GM23248 (cell line): ENCODE results near the gene FAM76B. TPM values are rescaled to one million over a fixed set of nuclear protein-coding genes. Genes with fewer than 3 reads are reported as not detected.

ENCODE experiments used
- DNase-seq: peaks from one replicate; pipeline ENCODE4 v3.0.0-alpha.2; 2015
- H2AFZ ChIP-seq: fragments of 200-600 bp; sonication (generic); 2 replicates; pipeline ENCODE4 v1.6.1; 2016; ENCODE audit warnings: antibody characterized with exemption
- H3F3A ChIP-seq: fragments of 200-600 bp; sonication (generic); 2 replicates; pipeline ENCODE4 v1.6.1; 2016; ENCODE audit warnings: mild to moderate bottlenecking, antibody characterized with exemption, mixed run types; ENCODE audit not compliant: insufficient read depth
- H3K27ac ChIP-seq: fragments of 200-600 bp; sonication (generic); 2 replicates; pipeline ENCODE4 v1.5.1; 2016; ENCODE audit warnings: mild to moderate bottlenecking
- H3K27me3 ChIP-seq: fragments of 200-600 bp; sonication (generic); replicated peaks from 2 replicates; pipeline ENCODE4 v1.6.1; 2016; ENCODE audit warnings: mild to moderate bottlenecking; ENCODE audit not compliant: insufficient read depth
- H3K36me3 ChIP-seq: fragments of 200-600 bp; sonication (generic); 2 replicates; pipeline ENCODE4 v1.6.1; 2016; ENCODE audit warnings: low read depth, mild to moderate bottlenecking
- H3K4me1 ChIP-seq: fragments of 200-600 bp; sonication (generic); 2 replicates; pipeline ENCODE4 v1.6.1; 2016; ENCODE audit warnings: mild to moderate bottlenecking; ENCODE audit not compliant: insufficient read depth
- H3K4me2 ChIP-seq: fragments of 200-600 bp; sonication (generic); one replicate; pipeline ENCODE4 v1.6.1; 2016; ENCODE audit warnings: mild to moderate bottlenecking; ENCODE audit not compliant: unreplicated experiment
- H3K4me3 ChIP-seq: fragments of 200-600 bp; sonication (generic); 2 replicates; pipeline ENCODE4 v1.5.1; 2016; ENCODE audit warnings: mild to moderate bottlenecking
- H3K79me2 ChIP-seq: fragments of 200-600 bp; sonication (generic); 2 replicates; pipeline ENCODE4 v1.6.1; 2016; ENCODE audit warnings: mild to moderate bottlenecking; ENCODE audit not compliant: insufficient read depth
- H3K9ac ChIP-seq: fragments of 200-600 bp; sonication (generic); 2 replicates; pipeline ENCODE4 v1.6.1; 2016; ENCODE audit warnings: mild to moderate bottlenecking
- H3K9me2 ChIP-seq: fragments of 200-600 bp; sonication (generic); 2 replicates; pipeline ENCODE4 v1.6.1; 2016; ENCODE audit warnings: mixed run types, mild to moderate bottlenecking, moderate library complexity; ENCODE audit not compliant: insufficient read depth
- H3K9me3 ChIP-seq: fragments of 200-600 bp; sonication (generic); one replicate; pipeline ENCODE4 v1.6.1; 2017; ENCODE audit warnings: low read depth
- H4K20me1 ChIP-seq: fragments of 200-600 bp; sonication (generic); 2 replicates; pipeline ENCODE4 v1.6.0; 2016; ENCODE audit not compliant: insufficient read depth
- EZH2 ChIP-seq: fragments of 200-600 bp; sonication (generic); IDR thresholded peaks from 2 replicates; pipeline ENCODE4 v1.6.1; 2018; ENCODE audit warnings: antibody characterized with exemption, mild to moderate bottlenecking; ENCODE audit not compliant: insufficient read depth, poor library complexity, severe bottlenecking
- EZH2phosphoT487 ChIP-seq: fragments of 200-600 bp; sonication (generic); IDR thresholded peaks from 2 replicates; pipeline ENCODE4 v1.6.1; 2018; ENCODE audit warnings: antibody characterized with exemption, moderate library complexity, mild to moderate bottlenecking, low read depth; ENCODE audit not compliant: insufficient read depth
- WGBS, 2 experiments: methylation state at CpG; one replicate each; pipeline ENCODE4 v1.1.6; 2015 to 2017; ENCODE audit warnings: low lambda C conversion rate in 2 of 2, low coverage in 1 of 2; ENCODE audit errors: missing lambda C conversion rate in 2 of 2; 5-methylcytosine and 5-hydroxymethylcytosine counted together
- in situ Hi-C: fragments of 300-500 bp; cut with MboI; formaldehyde crosslinking; loops from 2 replicates; pipeline ENCODE4 v1.15.0; 2020
- polyA plus RNA-seq: library from polyadenylated mRNA; unstranded; fragments of >200 nt; fragmentation: Nextera tagmentation; extraction: Ambion mirVana; gene quantifications from 2 replicates; pipeline ENCODE4 v1.2.1, GENCODE V29; 2016
- total RNA-seq: library from RNA; depleted of rRNA; stranded (reverse); fragments of >200 nt; shearing (Covaris generic); gene quantifications from 2 replicates; pipeline ENCODE4 v1.2.3, GENCODE V29; 2014

The FAM76B gene
- total and polyA plus RNA-seq, 2 experiments from 2014 or later, result 8.0 to 10.4 TPM

GRCh38 chr11:95803973-95804372, 14.4 kb upstream of the FAM76B start:
- H3K4me3 ChIP-seq, result no peak overlapping the region
- H3K9ac ChIP-seq, result no peak overlapping the region
- no peak for DNase-seq
- H2AFZ ChIP-seq, result no peak overlapping the region
- in situ Hi-C loops, result no loop called here
- H3K27me3 ChIP-seq, result no peaks in the 10 kb centered on the region
- no peaks in the 10 kb centered on the region for H3K4me1 ChIP-seq
- WGBS, 2 experiments, result 94 to 98% methylated on average over 2 of the region's 2 CpGs
- no peak for TF ChIP-seq EZH2
- TF ChIP-seq EZH2phosphoT487, result no peak
- peaks cover 14% of the 10 kb centered on the region for H3K36me3 ChIP-seq
- no peak overlapping the region for H3K27ac ChIP-seq
- H3K4me2 ChIP-seq, result no peak overlapping the region
- peaks cover 3% of the 10 kb centered on the region; the same call in 1 of the 2 replicates for H3K79me2 ChIP-seq
- no peaks in the 10 kb centered on the region for H3K9me2 ChIP-seq
- H3K9me3 ChIP-seq, result no peaks in the 10 kb centered on the region
- H3F3A ChIP-seq, result no peaks in the 10 kb centered on the region
- no peaks in the 10 kb centered on the region for H4K20me1 ChIP-seq

GRCh38 chr11:95802806-95803205, 13.2 kb upstream of the FAM76B start:
- H3K9me2 ChIP-seq, result no peaks in the 10 kb centered on the region
- H3K9ac ChIP-seq, result no peak overlapping the region
- no peak for DNase-seq
- H3K4me2 ChIP-seq, result no peak overlapping the region
- WGBS, 2 experiments, result 97 to 100% methylated on average over 1 of the region's 1 CpG
- H2AFZ ChIP-seq, result no peak overlapping the region
- in situ Hi-C loops, result no loop called here
- peaks cover 14% of the 10 kb centered on the region for H3K36me3 ChIP-seq
- H3K27me3 ChIP-seq, result no peaks in the 10 kb centered on the region
- TF ChIP-seq EZH2phosphoT487 (no peak), EZH2 (no peak)
- H3K9me3 ChIP-seq, result no peaks in the 10 kb centered on the region
- H3K27ac ChIP-seq, result no peak overlapping the region
- H4K20me1 ChIP-seq, result no peaks in the 10 kb centered on the region
- H3F3A ChIP-seq, result no peaks in the 10 kb centered on the region
- no peak overlapping the region for H3K4me3 ChIP-seq
- H3K79me2 ChIP-seq, result peaks cover 12% of the 10 kb centered on the region
- no peaks in the 10 kb centered on the region for H3K4me1 ChIP-seq

- Histone ChIP-seq H3K9me2 (no peaks in the 10 kb centered on the region), H3K4me2 (no peak overlapping the region), H2AFZ (no peak overlapping the region), H3F3A (no peaks in the 10 kb centered on the region), H3K79me2 (peaks cover 34% of the 10 kb centered on the region), H3K36me3 (peaks cover 14% of the 10 kb centered on the region), H3K27ac (no peak overlapping the region), H3K4me3 (no peak overlapping the region), H3K9ac (no peak overlapping the region), H3K4me1 (no peaks in the 10 kb centered on the region), H4K20me1 (no peaks in the 10 kb centered on the region), H3K27me3 (no peaks in the 10 kb centered on the region), H3K9me3 (no peaks in the 10 kb centered on the region)
- WGBS, 2 experiments, result 96 to 97% methylated on average over 12 of the region's 12 CpGs
- TF ChIP-seq EZH2 (no peak), EZH2phosphoT487 (no peak)
- in situ Hi-C loops, result no loop called here
- DNase-seq, result no peak
Measured at GRCh38 chr11:95800438-95800837, 10.9 kb upstream of the FAM76B start.

- no peaks in the 10 kb centered on the region for H3K27me3 ChIP-seq
- 83 to 86% methylated on average over 1 of the region's 1 CpG for WGBS, 2 experiments
- peaks cover 14% of the 10 kb centered on the region for H3K36me3 ChIP-seq
- no peaks in the 10 kb centered on the region for H3K9me3 ChIP-seq
- H3K9ac ChIP-seq, result no peak overlapping the region
- no peak overlapping the region for H3K4me2 ChIP-seq
- H3K4me1 ChIP-seq, result no peaks in the 10 kb centered on the region
- no peak overlapping the region for H2AFZ ChIP-seq
- H3K4me3 ChIP-seq, result no peak overlapping the region
- no peaks in the 10 kb centered on the region for H3F3A ChIP-seq
- no peak for DNase-seq
- H3K9me2 ChIP-seq, result no peaks in the 10 kb centered on the region
- no peak for TF ChIP-seq EZH2phosphoT487
- no peak for TF ChIP-seq EZH2
- H4K20me1 ChIP-seq, result no peaks in the 10 kb centered on the region
- peaks cover 43% of the 10 kb centered on the region for H3K79me2 ChIP-seq
- in situ Hi-C loops, result no loop called here
- H3K27ac ChIP-seq, result no peak overlapping the region
Measured at GRCh38 chr11:95799546-95799945, 10.0 kb upstream of the FAM76B start.

- Histone ChIP-seq H2AFZ (no peak overlapping the region), H3K4me1 (peaks cover 2% of the 10 kb centered on the region; the same call in 1 of the 2 replicates), H3K36me3 (peaks cover 14% of the 10 kb centered on the region), H3K4me3 (no peak overlapping the region), H3K4me2 (no peak overlapping the region), H3K9me3 (no peaks in the 10 kb centered on the region), H3F3A (no peaks in the 10 kb centered on the region; the same call in 1 of the 2 replicates), H3K79me2 (peaks cover 74% of the 10 kb centered on the region), H3K27ac (no peak overlapping the region), H3K9me2 (no peaks in the 10 kb centered on the region), H4K20me1 (no peaks in the 10 kb centered on the region), H3K27me3 (no peaks in the 10 kb centered on the region), H3K9ac (no peak overlapping the region)
- no peak for TF ChIP-seq EZH2
- TF ChIP-seq EZH2phosphoT487, result no peak
- in situ Hi-C loops, result no loop called here
- DNase-seq, result no peak
- 90 to 91% methylated on average over 4 of the region's 4 CpGs for WGBS, 2 experiments
Measured at GRCh38 chr11:95796501-95796900, 6.9 kb upstream of the FAM76B start.
